ENCODE results near the gene CDKN2D.

GRCh38 chr19:10562609-10563008, 6.2 kb downstream of the CDKN2D start:
- TF ChIP-seq, protein P1, sequence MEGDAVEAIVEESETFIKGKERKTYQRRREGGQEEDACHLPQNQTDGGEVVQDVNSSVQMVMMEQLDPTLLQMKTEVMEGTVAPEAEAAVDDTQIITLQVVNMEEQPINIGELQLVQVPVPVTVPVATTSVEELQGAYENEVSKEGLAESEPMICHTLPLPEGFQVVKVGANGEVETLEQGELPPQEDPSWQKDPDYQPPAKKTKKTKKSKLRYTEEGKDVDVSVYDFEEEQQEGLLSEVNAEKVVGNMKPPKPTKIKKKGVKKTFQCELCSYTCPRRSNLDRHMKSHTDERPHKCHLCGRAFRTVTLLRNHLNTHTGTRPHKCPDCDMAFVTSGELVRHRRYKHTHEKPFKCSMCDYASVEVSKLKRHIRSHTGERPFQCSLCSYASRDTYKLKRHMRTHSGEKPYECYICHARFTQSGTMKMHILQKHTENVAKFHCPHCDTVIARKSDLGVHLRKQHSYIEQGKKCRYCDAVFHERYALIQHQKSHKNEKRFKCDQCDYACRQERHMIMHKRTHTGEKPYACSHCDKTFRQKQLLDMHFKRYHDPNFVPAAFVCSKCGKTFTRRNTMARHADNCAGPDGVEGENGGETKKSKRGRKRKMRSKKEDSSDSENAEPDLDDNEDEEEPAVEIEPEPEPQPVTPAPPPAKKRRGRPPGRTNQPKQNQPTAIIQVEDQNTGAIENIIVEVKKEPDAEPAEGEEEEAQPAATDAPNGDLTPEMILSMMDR (IDR thresholded peaks at IDR 0.05; ENCODE audit: poor library complexity), result no peak
- TF ChIP-seq EZH2 (IDR thresholded peaks at IDR 0.05; ENCODE audit: borderline replicate concordance) (no peak), EZH2phosphoT487 (IDR thresholded peaks at IDR 0.05; ENCODE audit: low read depth, severe bottlenecking, unreplicated experiment) (no peak)

Measured in hepatocyte (in vitro differentiated cells).